H1 (cell line): ENCODE results near the gene CLDN7. TPM values are rescaled to one million over a fixed set of nuclear protein-coding genes. Genes with fewer than 3 reads are reported as not detected.
A peak's percentile ranks its signal among the peaks of the same experiment; 100 is the strongest.

Experiments
- CHD7 ChIP-seq: fragments of 300-600 bp; sonication (generic); IDR thresholded peaks from 2 replicates; pipeline ENCODE4 v1.7.1; 2012; ENCODE audit warnings: low read length, moderate library complexity, mild to moderate bottlenecking, inconsistent platforms; ENCODE audit not compliant: insufficient replicate concordance
- CREB1 ChIP-seq: IDR thresholded peaks from 2 replicates; pipeline ENCODE4 v1.6.1; 2012; ENCODE audit warnings: inconsistent platforms
- JUN ChIP-seq: IDR thresholded peaks from 2 replicates; pipeline ENCODE4 v1.6.1; 2011; ENCODE audit warnings: low read depth, mild to moderate bottlenecking, improper control_type of control experiment, low read length
- NRF1 ChIP-seq: IDR thresholded peaks from 2 replicates; pipeline ENCODE4 v1.6.1; 2011; ENCODE audit warnings: mild to moderate bottlenecking, low read depth, low read length, improper control_type of control experiment
- POU5F1 ChIP-seq: IDR thresholded peaks from 2 replicates; pipeline ENCODE4 v1.6.1; 2011; ENCODE audit warnings: low read depth, mild to moderate bottlenecking, low read length, moderate library complexity
- RBBP5 ChIP-seq: IDR thresholded peaks from 2 replicates; pipeline ENCODE4 v1.7.1; 2012; ENCODE audit warnings: low read depth, mild to moderate bottlenecking, inconsistent platforms, low read length, moderate library complexity, borderline replicate concordance
- RFX5 ChIP-seq: IDR thresholded peaks from 2 replicates; pipeline ENCODE4 v1.6.1; 2011; ENCODE audit warnings: low read depth, low read length, improper control_type of control experiment, borderline replicate concordance
- SIRT6 ChIP-seq: IDR thresholded peaks from one replicate; pipeline ENCODE4 v1.7.1; 2012; ENCODE audit warnings: low read length, inconsistent platforms
- TAF7 ChIP-seq: optimal IDR thresholded peaks from 2 replicates; pipeline ENCODE3; 2011; ENCODE audit warnings: low read depth, mild to moderate bottlenecking, inconsistent platforms, low read length, moderate library complexity, borderline replicate concordance
- TBP ChIP-seq: IDR thresholded peaks from 2 replicates; pipeline ENCODE4 v1.6.1; 2011; ENCODE audit warnings: low read depth, low read length, improper control_type of control experiment
- polyA plus RNA-seq, 7 experiments: library from polyadenylated mRNA; depleted of rRNA in 3 of 7; stranded (reverse) in 5 of 7; unstranded in 2 of 7; fragments of >200 nt in 5 of 7; fragments of 200-250 nt in 2 of 7; gene quantifications; 1 replicate in 5 of 7; 2 replicates in 1 of 7; 4 replicates in 1 of 7; pipeline versions ENCODE4 v1.2.1 to v1.2.3, GENCODE V29; 2011 to 2013; ENCODE audit warnings: missing spikeins in 2 of 7, mixed read lengths in 2 of 7
- total RNA-seq: library from RNA; stranded (reverse); fragmentation: NEBNext Ultra II Directional; extraction: Animal tissue kit (Norgen Biotek cat#: 25700); gene quantifications from 2 replicates; pipeline ENCODE4 v1.2.1, GENCODE V29; 2021
- TF ChIP-seq, protein P1 (sequence below): IDR thresholded peaks from 2 replicates; pipeline ENCODE4 v1.6.1; 2011; ENCODE audit warnings: low read length, improper control_type of control experiment

CLDN7 gene
- total and polyA plus RNA-seq, 2 of the 8 experiments (the other 6 are each of a cell fraction or from before 2014, with no cell fraction given): 118 to 119 TPM

- TF ChIP-seq, protein P1, sequence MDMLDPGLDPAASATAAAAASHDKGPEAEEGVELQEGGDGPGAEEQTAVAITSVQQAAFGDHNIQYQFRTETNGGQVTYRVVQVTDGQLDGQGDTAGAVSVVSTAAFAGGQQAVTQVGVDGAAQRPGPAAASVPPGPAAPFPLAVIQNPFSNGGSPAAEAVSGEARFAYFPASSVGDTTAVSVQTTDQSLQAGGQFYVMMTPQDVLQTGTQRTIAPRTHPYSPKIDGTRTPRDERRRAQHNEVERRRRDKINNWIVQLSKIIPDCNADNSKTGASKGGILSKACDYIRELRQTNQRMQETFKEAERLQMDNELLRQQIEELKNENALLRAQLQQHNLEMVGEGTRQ: no peak
- TF ChIP-seq CREB1: peak; percentile 81; the same call in 1 of the 2 replicates
- TF ChIP-seq JUN: no peak
- TF ChIP-seq SIRT6: no peak
- TF ChIP-seq RFX5: no peak
- TF ChIP-seq CHD7: no peak
- peak; percentile 62 for TF ChIP-seq TBP
- peak; percentile 40 for TF ChIP-seq NRF1
- no peak for TF ChIP-seq RBBP5
- no peak for TF ChIP-seq POU5F1
- peak; percentile 45 for TF ChIP-seq TAF7
Measured at GRCh38 chr17:7251661-7252175, 10.6 kb downstream of the CLDN7 start, which contains the start of gene CTDNEP1 (continued).
